Peyer's patch (tissue), 4 donors: ENCODE data around the gene MEIS1. TPM values are rescaled to one million over a fixed set of nuclear protein-coding genes. Genes with fewer than 3 reads are reported as not detected.

ENCODE experiments used
- DNase-seq, 3 donors: peaks; one replicate each; pipeline ENCODE4 v3.0.0-alpha.2; 2017 to 2019
- H3K27ac ChIP-seq, 4 donors: fragments of 200-600 bp; sonication (generic); one replicate each; pipeline ENCODE4 v1.5.1; 2016 to 2019
- H3K27me3 ChIP-seq, 2 donors: fragments of 200-600 bp; sonication (generic); one replicate each; pipeline ENCODE4 v1.5.1; 2019
- H3K36me3 ChIP-seq, 3 donors: fragments of 200-600 bp; sonication (generic); one replicate each; pipeline ENCODE4 v1.5.1; 2016 to 2019
- H3K4me1 ChIP-seq, 4 donors: fragments of 200-600 bp; sonication (generic); one replicate each; pipeline ENCODE4 v1.5.1; 2016 to 2019
- H3K4me3 ChIP-seq, 4 donors: fragments of 200-600 bp; sonication (generic); 1 replicate in 3 of 4; 2 replicates in 1 of 4; pipeline ENCODE4 v1.5.1; 2016 to 2019; ENCODE audit warnings: mild to moderate bottlenecking in 1 of 4
- H3K9me3 ChIP-seq, 4 donors: fragments of 200-600 bp; sonication (generic); one replicate each; pipeline ENCODE4 v1.5.1; 2016 to 2019; ENCODE audit warnings: mild to moderate bottlenecking in 1 of 4
- POLR2A ChIP-seq, 2 donors: fragments of 450-650 bp; IDR thresholded peaks; one replicate each; pipeline ENCODE4 v1.5.1; 2017; ENCODE audit warnings: antibody characterized with exemption in 2 of 2, mild to moderate bottlenecking in 2 of 2, moderate library complexity in 2 of 2
- total RNA-seq, 4 donors: library from RNA; depleted of rRNA; stranded (reverse); fragments of >200 nt; gene quantifications; one replicate each; pipeline ENCODE4 v1.1.0, GENCODE V29; 2016
- TF ChIP-seq, protein P1 (sequence below), 6 experiments: fragments of 450-650 bp in 4 of 6; fragments of 200-600 bp in 2 of 6; sonication (generic) in 1 of 6; IDR thresholded peaks; one replicate each; pipeline ENCODE4 v1.5.1; 2017 to 2019; ENCODE audit warnings: antibody characterized with exemption in 6 of 6, mild to moderate bottlenecking in 3 of 6, moderate library complexity in 1 of 6

Gene MEIS1
- total RNA-seq, 4 donors from 2014 or later = 7.2 to 64.4 (median 16.3) TPM

- no peaks in the 10 kb centered on the region for H3K27me3 ChIP-seq
- no peaks in the 10 kb centered on the region for H3K9me3 ChIP-seq
- H3K4me3 ChIP-seq = no peak overlapping the region
- no peaks in the 10 kb centered on the region for H3K4me1 ChIP-seq
- no peaks in the 10 kb centered on the region for H3K36me3 ChIP-seq
- no peak overlapping the region for H3K27ac ChIP-seq
- no peak for DNase-seq
- TF ChIP-seq, protein P1, sequence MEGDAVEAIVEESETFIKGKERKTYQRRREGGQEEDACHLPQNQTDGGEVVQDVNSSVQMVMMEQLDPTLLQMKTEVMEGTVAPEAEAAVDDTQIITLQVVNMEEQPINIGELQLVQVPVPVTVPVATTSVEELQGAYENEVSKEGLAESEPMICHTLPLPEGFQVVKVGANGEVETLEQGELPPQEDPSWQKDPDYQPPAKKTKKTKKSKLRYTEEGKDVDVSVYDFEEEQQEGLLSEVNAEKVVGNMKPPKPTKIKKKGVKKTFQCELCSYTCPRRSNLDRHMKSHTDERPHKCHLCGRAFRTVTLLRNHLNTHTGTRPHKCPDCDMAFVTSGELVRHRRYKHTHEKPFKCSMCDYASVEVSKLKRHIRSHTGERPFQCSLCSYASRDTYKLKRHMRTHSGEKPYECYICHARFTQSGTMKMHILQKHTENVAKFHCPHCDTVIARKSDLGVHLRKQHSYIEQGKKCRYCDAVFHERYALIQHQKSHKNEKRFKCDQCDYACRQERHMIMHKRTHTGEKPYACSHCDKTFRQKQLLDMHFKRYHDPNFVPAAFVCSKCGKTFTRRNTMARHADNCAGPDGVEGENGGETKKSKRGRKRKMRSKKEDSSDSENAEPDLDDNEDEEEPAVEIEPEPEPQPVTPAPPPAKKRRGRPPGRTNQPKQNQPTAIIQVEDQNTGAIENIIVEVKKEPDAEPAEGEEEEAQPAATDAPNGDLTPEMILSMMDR (IDR thresholded peaks at IDR 0.05) = no peak
- TF ChIP-seq POLR2A (IDR thresholded peaks at IDR 0.05) = no peak
Measured at GRCh38 chr2:66405473-66405872, 29.5 kb upstream of the MEIS1 start.

DNA sequence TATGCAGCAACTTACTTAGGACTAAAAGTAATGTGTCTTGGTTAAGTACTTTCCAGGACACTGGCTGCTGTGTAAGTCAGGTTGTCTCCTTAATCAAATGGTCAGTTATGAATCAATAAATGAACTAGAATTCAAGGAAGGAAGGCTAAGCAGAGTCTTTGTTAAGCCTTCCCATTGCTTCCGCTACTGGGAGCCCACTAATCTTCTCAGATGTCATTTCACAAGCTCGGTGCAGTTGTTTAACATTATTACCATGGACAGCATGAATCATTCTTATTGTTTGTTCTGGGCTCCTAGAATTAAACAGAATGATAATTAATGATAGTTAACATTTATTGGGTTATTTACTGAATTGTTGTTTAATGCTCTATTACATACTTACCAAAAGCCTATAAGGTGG, 26.0 kb upstream of the MEIS1 start:
- no peaks in the 10 kb centered on the region for H3K4me1 ChIP-seq
- no peak overlapping the region for H3K27ac ChIP-seq
- H3K9me3 ChIP-seq = no peaks in the 10 kb centered on the region
- no peaks in the 10 kb centered on the region for H3K36me3 ChIP-seq
- TF ChIP-seq POLR2A (IDR thresholded peaks at IDR 0.05) = no peak
- TF ChIP-seq, protein P1 (IDR thresholded peaks at IDR 0.05) = no peak
- no peak overlapping the region for H3K4me3 ChIP-seq
- DNase-seq = no peak
- H3K27me3 ChIP-seq = no peaks in the 10 kb centered on the region

DNA sequence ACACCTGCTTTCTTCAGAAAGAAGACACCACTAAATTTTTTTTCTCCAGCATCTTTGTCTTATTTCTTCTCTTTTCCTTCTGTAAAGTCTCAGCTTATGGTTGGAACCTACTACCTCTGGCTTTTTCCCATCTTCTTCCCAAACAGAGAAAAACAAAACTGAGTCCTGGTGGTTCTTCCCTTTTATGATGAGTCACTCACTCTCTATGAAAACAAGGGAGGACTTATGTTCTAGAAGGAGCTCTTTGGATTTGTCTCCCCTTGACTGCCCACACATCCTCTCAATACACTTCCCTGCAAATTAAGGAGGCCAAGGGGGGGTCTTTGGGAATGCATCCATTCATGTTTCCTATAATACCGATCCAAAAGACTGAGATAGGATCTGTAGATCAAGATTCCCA, 22.1 kb upstream of the MEIS1 start:
- DNase-seq = no peak
- Histone ChIP-seq H3K36me3 (no peaks in the 10 kb centered on the region), H3K27ac (no peak overlapping the region), H3K27me3 (no peaks in the 10 kb centered on the region), H3K4me3 (no peak overlapping the region), H3K9me3 (no peaks in the 10 kb centered on the region), H3K4me1 (no peaks in the 10 kb centered on the region)
- TF ChIP-seq, protein P1 (IDR thresholded peaks at IDR 0.05) = no peak

GRCh38 chr2:66414896-66415295, 20.0 kb upstream of the MEIS1 start:
- no peaks in the 10 kb centered on the region for H3K27me3 ChIP-seq
- no peaks in the 10 kb centered on the region for H3K4me1 ChIP-seq
- no peak for DNase-seq
- no peaks in the 10 kb centered on the region for H3K36me3 ChIP-seq
- no peaks in the 10 kb centered on the region for H3K9me3 ChIP-seq
- no peak overlapping the region for H3K4me3 ChIP-seq
- no peak overlapping the region for H3K27ac ChIP-seq
- TF ChIP-seq, protein P1 (IDR thresholded peaks at IDR 0.05) = no peak
- TF ChIP-seq POLR2A (IDR thresholded peaks at IDR 0.05) = no peak

- Histone ChIP-seq H3K36me3 (no peaks in the 10 kb centered on the region), H3K4me1 (no peaks in the 10 kb centered on the region), H3K27me3 (no peaks in the 10 kb centered on the region), H3K9me3 (no peaks in the 10 kb centered on the region), H3K4me3 (no peak overlapping the region), H3K27ac (no peak overlapping the region)
- no peak for DNase-seq
- TF ChIP-seq POLR2A (IDR thresholded peaks at IDR 0.05) = no peak
- TF ChIP-seq, protein P1 (IDR thresholded peaks at IDR 0.05) = no peak
Measured at GRCh38 chr2:66418381-66418780, 16.5 kb upstream of the MEIS1 start.

DNA sequence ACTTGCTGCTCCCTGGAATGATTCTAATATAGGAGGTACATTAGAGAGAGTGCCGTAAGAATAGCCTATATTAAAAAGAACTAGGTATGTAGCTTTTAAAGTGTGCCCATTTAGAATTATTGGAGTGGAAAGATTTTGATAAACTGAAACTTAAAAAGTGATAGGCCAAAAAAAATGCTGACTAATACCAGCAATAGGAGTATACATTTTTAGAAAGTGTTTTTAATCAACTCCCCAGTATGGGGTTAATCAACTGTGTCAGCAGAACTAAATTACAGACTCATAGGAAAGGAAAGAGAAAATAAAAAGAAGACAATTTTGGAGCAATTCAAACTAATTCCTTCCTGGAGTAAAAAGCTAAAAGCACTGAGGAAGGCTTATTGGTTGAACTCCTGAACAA, 13.3 kb upstream of the MEIS1 start:
- Histone ChIP-seq H3K36me3 (no peaks in the 10 kb centered on the region), H3K27me3 (no peaks in the 10 kb centered on the region), H3K4me3 (no peak overlapping the region), H3K27ac (no peak overlapping the region), H3K4me1 (no peaks in the 10 kb centered on the region), H3K9me3 (no peaks in the 10 kb centered on the region)
- DNase-seq = no peak
- no peak for TF ChIP-seq POLR2A (IDR thresholded peaks at IDR 0.05)
- TF ChIP-seq, protein P1 (IDR thresholded peaks at IDR 0.05) = no peak
